Liver (tissue), 9 donors: ENCODE measurements around the gene CFAP61. TPM values are rescaled to one million over a fixed set of nuclear protein-coding genes. Genes with fewer than 3 reads are reported as not detected.

Experiments
- DNase-seq: peaks from one replicate; pipeline ENCODE4 v3.0.0-alpha.2; 2017; ENCODE audit warnings: low spot score
- H3K27ac ChIP-seq, 2 donors: one replicate each; pipeline ENCODE4 v1.7.0; 2013; ENCODE audit warnings: inconsistent platforms in 2 of 2, low read length in 2 of 2, control low read depth in 1 of 2, low read depth in 1 of 2, mild to moderate bottlenecking in 1 of 2
- H3K27me3 ChIP-seq, 4 donors: one replicate each; pipeline versions ENCODE4 v1.6.1 to v1.7.0; 2013; ENCODE audit warnings: low read length in 3 of 4, inconsistent platforms in 1 of 4, mild to moderate bottlenecking in 1 of 4, moderate library complexity in 1 of 4; ENCODE audit not compliant: control insufficient read depth in 4 of 4, insufficient read depth in 4 of 4
- H3K36me3 ChIP-seq, 4 donors: one replicate each; pipeline versions ENCODE4 v1.6.1 to v1.7.0; 2013; ENCODE audit warnings: low read length in 3 of 4, mild to moderate bottlenecking in 3 of 4, low read depth in 1 of 4, moderate library complexity in 1 of 4; ENCODE audit not compliant: control insufficient read depth in 4 of 4, insufficient read depth in 3 of 4
- H3K4me1 ChIP-seq, 4 donors: one replicate each; pipeline versions ENCODE4 v1.6.1 to v1.7.0; 2013; ENCODE audit warnings: low read length in 3 of 4, mild to moderate bottlenecking in 3 of 4, moderate library complexity in 1 of 4; ENCODE audit not compliant: control insufficient read depth in 4 of 4, insufficient read depth in 4 of 4
- H3K4me3 ChIP-seq, 3 donors: one replicate each; pipeline versions ENCODE4 v1.6.1 to v1.7.0; 2013; ENCODE audit warnings: low read length in 3 of 3, control low read depth in 1 of 3, low read depth in 1 of 3, mild to moderate bottlenecking in 1 of 3
- H3K9ac ChIP-seq, 2 donors: one replicate each; pipeline ENCODE4 v1.7.0; 2013; ENCODE audit warnings: low read length in 2 of 2, mild to moderate bottlenecking in 2 of 2, moderate library complexity in 2 of 2, control low read depth in 1 of 2, low read depth in 1 of 2
- H3K9me3 ChIP-seq, 4 donors: one replicate each; pipeline versions ENCODE4 v1.6.1 to v1.7.0; 2013; ENCODE audit warnings: low read length in 3 of 4; ENCODE audit not compliant: control insufficient read depth in 4 of 4
- EGR1 ChIP-seq, 2 donors: IDR thresholded peaks; 2 replicates each; pipeline ENCODE4 v1.6.1; 2016 to 2018; ENCODE audit warnings: antibody characterized with exemption in 2 of 2, low read depth in 2 of 2
- FOXA1 ChIP-seq: IDR thresholded peaks from 2 replicates; pipeline ENCODE4 v1.6.1; 2016; ENCODE audit warnings: antibody characterized with exemption
- FOXA2 ChIP-seq: IDR thresholded peaks from 2 replicates; pipeline ENCODE4 v1.6.1; 2016; ENCODE audit warnings: antibody characterized with exemption
- GABPA ChIP-seq, 2 donors: IDR thresholded peaks in 1 of 2; conservative IDR thresholded peaks in 1 of 2; 2 replicates each; pipeline ENCODE4 v1.6.1; 2016; ENCODE audit warnings: antibody characterized with exemption in 2 of 2, mild to moderate bottlenecking in 1 of 2, moderate library complexity in 1 of 2
- HNF4A ChIP-seq, 2 donors: conservative IDR thresholded peaks; 2 replicates each; pipeline ENCODE4 v1.6.1; 2016; ENCODE audit warnings: antibody characterized with exemption in 2 of 2, mild to moderate bottlenecking in 2 of 2
- HNF4G ChIP-seq: IDR thresholded peaks from 2 replicates; pipeline ENCODE4 v1.6.1; 2016; ENCODE audit warnings: antibody characterized with exemption
- JUND ChIP-seq, 2 donors: IDR thresholded peaks; 2 replicates each; pipeline ENCODE4 v1.6.1; 2016; ENCODE audit warnings: antibody characterized with exemption in 2 of 2
- NR2F2 ChIP-seq: IDR thresholded peaks from 2 replicates; pipeline ENCODE4 v1.6.1; 2016; ENCODE audit warnings: antibody characterized with exemption
- RAD21 ChIP-seq, 2 donors: IDR thresholded peaks; 2 replicates each; pipeline ENCODE4 v1.6.1; 2016; ENCODE audit warnings: antibody characterized with exemption in 2 of 2, mild to moderate bottlenecking in 2 of 2
- RXRA ChIP-seq, 2 donors: IDR thresholded peaks; 2 replicates each; pipeline ENCODE4 v1.6.1; 2017 to 2018; ENCODE audit warnings: antibody characterized with exemption in 2 of 2, mild to moderate bottlenecking in 1 of 2
- SP1 ChIP-seq: IDR thresholded peaks from 2 replicates; pipeline ENCODE4 v1.6.1; 2018; ENCODE audit warnings: antibody characterized with exemption, mild to moderate bottlenecking
- TAF1 ChIP-seq: conservative IDR thresholded peaks from 2 replicates; pipeline ENCODE4 v1.6.1; 2016; ENCODE audit warnings: antibody characterized with exemption, mild to moderate bottlenecking
- YY1 ChIP-seq: IDR thresholded peaks from 2 replicates; pipeline ENCODE4 v1.6.1; 2016; ENCODE audit warnings: antibody characterized with exemption, mild to moderate bottlenecking
- WGBS: extraction: QIAGEN DNeasy Blood & Tissue Kit; methylation state at CpG from one replicate; pipeline ENCODE4 v1.1.7; 2013; 5-methylcytosine and 5-hydroxymethylcytosine counted together
- polyA plus RNA-seq, 2 donors: library from polyadenylated mRNA; stranded (reverse) in 1 of 2; unstranded in 1 of 2; fragments of 200-250 nt in 1 of 2; fragments of >200 nt in 1 of 2; fragmentation: Nextera tagmentation in 1 of 2; extraction: Ambion mirVana in 1 of 2; gene quantifications; one replicate each; pipeline versions ENCODE4 v1.2.1 to v1.2.3, GENCODE V29; 2013 to 2015
- total RNA-seq, 2 donors: library from RNA; depleted of rRNA; stranded (reverse); fragments of >200 nt; gene quantifications; one replicate each; pipeline ENCODE4 v1.2.3, GENCODE V29; 2014
- TF ChIP-seq, protein P1 (sequence below): IDR thresholded peaks from 2 replicates; pipeline ENCODE4 v1.6.1; 2016; ENCODE audit warnings: antibody characterized with exemption, mild to moderate bottlenecking
- TF ChIP-seq, protein P2 (sequence below): IDR thresholded peaks from 2 replicates; pipeline ENCODE4 v1.6.1; 2016; ENCODE audit warnings: antibody characterized with exemption
- TF ChIP-seq, protein P3 (sequence below): fragments of 150-350 bp; IDR thresholded peaks from 2 replicates; pipeline ENCODE4 v1.5.1; 2017; ENCODE audit warnings: improper control_type of control experiment, low read depth, low read length; ENCODE audit not compliant: missing input control
- TF ChIP-seq, protein P4 (sequence below): IDR thresholded peaks from 2 replicates; pipeline ENCODE4 v1.6.1; 2016; ENCODE audit warnings: antibody characterized with exemption
- TF ChIP-seq, protein P5 (sequence below): IDR thresholded peaks from 2 replicates; pipeline ENCODE4 v1.6.1; 2016; ENCODE audit warnings: antibody characterized with exemption
- donor health status: healthy.
- donor health status: healthy.
- donor health status: healthy.
- donor health status: healthy.
- donor health status: healthy.

CFAP61 gene
- total and polyA plus RNA-seq, 4 donors = 0.05 TPM; not detected in 3

DNA sequence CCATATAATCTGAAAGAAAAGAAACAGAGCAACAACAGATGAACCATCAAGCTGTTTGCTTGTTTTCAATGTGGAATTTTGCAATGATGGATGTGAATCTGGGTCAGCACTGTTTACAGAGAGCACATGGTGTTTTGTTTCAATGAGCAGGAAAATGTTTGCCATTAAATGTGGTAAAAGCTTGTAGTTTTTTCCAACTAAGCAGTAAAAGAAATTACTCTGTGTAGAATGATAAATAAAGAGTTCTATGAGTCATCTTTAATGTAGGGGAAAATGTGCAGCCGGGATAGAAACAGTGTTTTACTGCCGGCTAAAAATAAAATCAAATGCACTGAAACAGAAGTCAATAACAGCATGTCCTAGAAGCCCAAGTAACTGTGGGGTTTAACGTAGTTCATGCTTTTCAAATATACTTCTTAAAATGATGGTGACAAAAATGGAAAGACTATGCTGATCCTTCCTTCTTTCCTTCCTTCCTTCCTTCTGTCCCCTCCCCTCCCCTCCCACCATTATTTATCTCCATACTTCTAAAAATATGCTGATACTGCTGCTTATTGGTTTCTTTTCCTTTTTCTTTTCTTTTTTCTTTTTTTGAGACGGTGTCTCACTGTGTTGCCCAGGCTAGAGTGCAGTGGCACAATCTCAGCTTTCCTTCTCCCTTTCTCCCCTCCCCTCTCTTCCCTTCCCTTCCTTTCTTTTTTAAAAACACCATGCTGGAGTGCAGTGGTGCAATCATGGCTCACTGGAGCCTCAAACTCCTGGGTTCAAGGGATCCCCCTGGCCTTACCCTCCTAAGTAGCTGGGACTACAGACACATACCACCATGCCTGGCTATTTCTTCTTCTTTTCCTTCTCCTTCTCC is 41.5 kb upstream of the CFAP61 start:
- H3K27me3 ChIP-seq = no peaks in the 10 kb centered on the region
- no peaks in the 10 kb centered on the region for H3K36me3 ChIP-seq
- no peaks in the 10 kb centered on the region for H3K9me3 ChIP-seq
- TF ChIP-seq RXRA (IDR thresholded peaks at IDR 0.05) (peak; percentile 65 to 80), RAD21 (IDR thresholded peaks at IDR 0.05) (peak; percentile 22 to 42), FOXA1 (peak; percentile 94), JUND (IDR thresholded peaks at IDR 0.05) (peak; percentile 89 to 95), HNF4A (conservative IDR thresholded peaks at IDR 0.05) (peak; percentile 51 to 56), NR2F2 (peak; percentile 17), SP1 (peak; percentile 86), HNF4G (no peak), YY1 (peak; percentile 79), GABPA (IDR thresholded peaks at IDR 0.05 in 1 of 2, conservative IDR thresholded peaks at IDR 0.05 in 1 of 2) (peak in 1 of 2 donors; percentile 41), TAF1 (no peak), EGR1 (IDR thresholded peaks at IDR 0.05; ENCODE audit: low read depth in 2 of 2) (peak in 1 of 2 donors; percentile 56), FOXA2 (peak; percentile 95)
- TF ChIP-seq, protein P1, sequence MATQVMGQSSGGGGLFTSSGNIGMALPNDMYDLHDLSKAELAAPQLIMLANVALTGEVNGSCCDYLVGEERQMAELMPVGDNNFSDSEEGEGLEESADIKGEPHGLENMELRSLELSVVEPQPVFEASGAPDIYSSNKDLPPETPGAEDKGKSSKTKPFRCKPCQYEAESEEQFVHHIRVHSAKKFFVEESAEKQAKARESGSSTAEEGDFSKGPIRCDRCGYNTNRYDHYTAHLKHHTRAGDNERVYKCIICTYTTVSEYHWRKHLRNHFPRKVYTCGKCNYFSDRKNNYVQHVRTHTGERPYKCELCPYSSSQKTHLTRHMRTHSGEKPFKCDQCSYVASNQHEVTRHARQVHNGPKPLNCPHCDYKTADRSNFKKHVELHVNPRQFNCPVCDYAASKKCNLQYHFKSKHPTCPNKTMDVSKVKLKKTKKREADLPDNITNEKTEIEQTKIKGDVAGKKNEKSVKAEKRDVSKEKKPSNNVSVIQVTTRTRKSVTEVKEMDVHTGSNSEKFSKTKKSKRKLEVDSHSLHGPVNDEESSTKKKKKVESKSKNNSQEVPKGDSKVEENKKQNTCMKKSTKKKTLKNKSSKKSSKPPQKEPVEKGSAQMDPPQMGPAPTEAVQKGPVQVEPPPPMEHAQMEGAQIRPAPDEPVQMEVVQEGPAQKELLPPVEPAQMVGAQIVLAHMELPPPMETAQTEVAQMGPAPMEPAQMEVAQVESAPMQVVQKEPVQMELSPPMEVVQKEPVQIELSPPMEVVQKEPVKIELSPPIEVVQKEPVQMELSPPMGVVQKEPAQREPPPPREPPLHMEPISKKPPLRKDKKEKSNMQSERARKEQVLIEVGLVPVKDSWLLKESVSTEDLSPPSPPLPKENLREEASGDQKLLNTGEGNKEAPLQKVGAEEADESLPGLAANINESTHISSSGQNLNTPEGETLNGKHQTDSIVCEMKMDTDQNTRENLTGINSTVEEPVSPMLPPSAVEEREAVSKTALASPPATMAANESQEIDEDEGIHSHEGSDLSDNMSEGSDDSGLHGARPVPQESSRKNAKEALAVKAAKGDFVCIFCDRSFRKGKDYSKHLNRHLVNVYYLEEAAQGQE = peak; percentile 42
- TF ChIP-seq, protein P2, sequence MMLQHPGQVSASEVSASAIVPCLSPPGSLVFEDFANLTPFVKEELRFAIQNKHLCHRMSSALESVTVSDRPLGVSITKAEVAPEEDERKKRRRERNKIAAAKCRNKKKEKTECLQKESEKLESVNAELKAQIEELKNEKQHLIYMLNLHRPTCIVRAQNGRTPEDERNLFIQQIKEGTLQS = peak; percentile 51
- TF ChIP-seq, protein P3, sequence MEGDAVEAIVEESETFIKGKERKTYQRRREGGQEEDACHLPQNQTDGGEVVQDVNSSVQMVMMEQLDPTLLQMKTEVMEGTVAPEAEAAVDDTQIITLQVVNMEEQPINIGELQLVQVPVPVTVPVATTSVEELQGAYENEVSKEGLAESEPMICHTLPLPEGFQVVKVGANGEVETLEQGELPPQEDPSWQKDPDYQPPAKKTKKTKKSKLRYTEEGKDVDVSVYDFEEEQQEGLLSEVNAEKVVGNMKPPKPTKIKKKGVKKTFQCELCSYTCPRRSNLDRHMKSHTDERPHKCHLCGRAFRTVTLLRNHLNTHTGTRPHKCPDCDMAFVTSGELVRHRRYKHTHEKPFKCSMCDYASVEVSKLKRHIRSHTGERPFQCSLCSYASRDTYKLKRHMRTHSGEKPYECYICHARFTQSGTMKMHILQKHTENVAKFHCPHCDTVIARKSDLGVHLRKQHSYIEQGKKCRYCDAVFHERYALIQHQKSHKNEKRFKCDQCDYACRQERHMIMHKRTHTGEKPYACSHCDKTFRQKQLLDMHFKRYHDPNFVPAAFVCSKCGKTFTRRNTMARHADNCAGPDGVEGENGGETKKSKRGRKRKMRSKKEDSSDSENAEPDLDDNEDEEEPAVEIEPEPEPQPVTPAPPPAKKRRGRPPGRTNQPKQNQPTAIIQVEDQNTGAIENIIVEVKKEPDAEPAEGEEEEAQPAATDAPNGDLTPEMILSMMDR = no peak
- TF ChIP-seq, protein P4, sequence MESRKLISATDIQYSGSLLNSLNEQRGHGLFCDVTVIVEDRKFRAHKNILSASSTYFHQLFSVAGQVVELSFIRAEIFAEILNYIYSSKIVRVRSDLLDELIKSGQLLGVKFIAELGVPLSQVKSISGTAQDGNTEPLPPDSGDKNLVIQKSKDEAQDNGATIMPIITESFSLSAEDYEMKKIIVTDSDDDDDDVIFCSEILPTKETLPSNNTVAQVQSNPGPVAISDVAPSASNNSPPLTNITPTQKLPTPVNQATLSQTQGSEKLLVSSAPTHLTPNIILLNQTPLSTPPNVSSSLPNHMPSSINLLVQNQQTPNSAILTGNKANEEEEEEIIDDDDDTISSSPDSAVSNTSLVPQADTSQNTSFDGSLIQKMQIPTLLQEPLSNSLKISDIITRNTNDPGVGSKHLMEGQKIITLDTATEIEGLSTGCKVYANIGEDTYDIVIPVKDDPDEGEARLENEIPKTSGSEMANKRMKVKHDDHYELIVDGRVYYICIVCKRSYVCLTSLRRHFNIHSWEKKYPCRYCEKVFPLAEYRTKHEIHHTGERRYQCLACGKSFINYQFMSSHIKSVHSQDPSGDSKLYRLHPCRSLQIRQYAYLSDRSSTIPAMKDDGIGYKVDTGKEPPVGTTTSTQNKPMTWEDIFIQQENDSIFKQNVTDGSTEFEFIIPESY = no peak
- TF ChIP-seq, protein P5, sequence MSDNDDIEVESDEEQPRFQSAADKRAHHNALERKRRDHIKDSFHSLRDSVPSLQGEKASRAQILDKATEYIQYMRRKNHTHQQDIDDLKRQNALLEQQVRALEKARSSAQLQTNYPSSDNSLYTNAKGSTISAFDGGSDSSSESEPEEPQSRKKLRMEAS = peak; percentile 90
- 14% methylated on average over 4 of the region's 4 CpGs for WGBS
- H3K4me1 ChIP-seq = peaks cover 2 to 15% (median 10%) of the 10 kb centered on the region in 4 donors
- DNase-seq = no peak
- peak overlapping the region; percentile 86 to 95 for H3K27ac ChIP-seq
- H3K4me3 ChIP-seq = peak overlapping the region in 1 of 3 donors; percentile 8
- H3K9ac ChIP-seq = peak overlapping the region in 1 of 2 donors; percentile 38
